CD4-positive, CD25-positive, alpha-beta regulatory T cell (primary cell): Measurements from ENCODE around the gene PSMC6. TPM values are rescaled to one million over a fixed set of nuclear protein-coding genes. Genes with fewer than 3 reads are reported as not detected.

Experiments used
- ATAC-seq, 2 donors: fragments of 150-1000 bp; cut with Tn5 transposase; one replicate each; pipeline ENCODE4 v1.10.0; 2021; ENCODE audit warnings: low read depth in 2 of 2, moderate number of reproducible peaks in 2 of 2, moderate library complexity in 1 of 2
- DNase-seq, 3 donors: peaks; one replicate each; pipeline versions ENCODE4 v3.0.0 to v3.0.0-alpha.2; 2012 to 2022; ENCODE audit warnings: mixed read lengths in 1 of 3
- H3K27ac ChIP-seq: one replicate; pipeline ENCODE4 v1.7.0; 2013; ENCODE audit warnings: mild to moderate bottlenecking, low read length; ENCODE audit not compliant: insufficient read depth, poor library complexity, severe bottlenecking
- H3K27me3 ChIP-seq: one replicate; pipeline ENCODE4 v1.7.0; 2013; ENCODE audit warnings: low read length; ENCODE audit not compliant: control insufficient read depth, insufficient read depth
- H3K36me3 ChIP-seq: one replicate; pipeline ENCODE4 v1.7.0; 2013; ENCODE audit warnings: mild to moderate bottlenecking, low read length, moderate library complexity; ENCODE audit not compliant: control insufficient read depth, insufficient read depth
- H3K4me1 ChIP-seq: 2 replicates; pipeline ENCODE4 v1.7.0; 2013; ENCODE audit warnings: mild to moderate bottlenecking, low read length; ENCODE audit not compliant: insufficient read depth, control insufficient read depth, poor library complexity, severe bottlenecking
- H3K4me3 ChIP-seq: one replicate; pipeline ENCODE4 v1.7.0; 2013; ENCODE audit warnings: low read depth, mild to moderate bottlenecking, low read length, moderate library complexity
- H3K9me3 ChIP-seq, 2 experiments: 1 replicate in 1 of 2; 2 replicates in 1 of 2; pipeline ENCODE4 v1.7.0; 2013; ENCODE audit warnings: low read length in 2 of 2, mild to moderate bottlenecking in 1 of 2, moderate library complexity in 1 of 2; ENCODE audit not compliant: control insufficient read depth in 2 of 2
- H3K27ac Mint-ChIP-seq, 3 donors: one replicate each; pipeline ENCODE4 v1.8.0; 2020 to 2022; ENCODE audit warnings: mild to moderate bottlenecking in 3 of 3, mixed read lengths in 3 of 3, moderate library complexity in 2 of 3
- H3K27me3 Mint-ChIP-seq: one replicate; pipeline ENCODE4 v1.8.0; 2022; ENCODE audit warnings: mild to moderate bottlenecking, mixed read lengths
- H3K36me3 Mint-ChIP-seq: one replicate; pipeline ENCODE4 v1.8.0; 2020; ENCODE audit warnings: mixed read lengths
- H3K4me1 Mint-ChIP-seq, 4 donors: one replicate each; pipeline ENCODE4 v1.8.0; 2020 to 2022; ENCODE audit warnings: mixed read lengths in 4 of 4, mild to moderate bottlenecking in 1 of 4
- H3K4me3 Mint-ChIP-seq, 4 donors: one replicate each; pipeline ENCODE4 v1.8.0; 2020 to 2022; ENCODE audit warnings: mild to moderate bottlenecking in 4 of 4, mixed read lengths in 4 of 4, moderate library complexity in 3 of 4
- H3K9me3 Mint-ChIP-seq, 7 donors: one replicate each; pipeline ENCODE4 v1.8.0; 2020 to 2022; ENCODE audit warnings: mixed read lengths in 7 of 7, mild to moderate bottlenecking in 3 of 7, moderate library complexity in 2 of 7
- polyA plus RNA-seq, 4 donors: library from polyadenylated mRNA; unstranded; fragments of 300-500 nt; fragmentation: Illumina TruSeq; gene quantifications; one replicate each; pipeline ENCODE4 v1.2.3, GENCODE V29; 2021
- total RNA-seq: library from RNA; stranded (reverse); gene quantifications from one replicate; pipeline ENCODE4 v1.2.3, GENCODE V29; 2022

Gene PSMC6
- 110 TPM for total RNA-seq
- 10 to 100 TPM; 69.7 to 83.0 (median 75.7) TPM for polyA plus RNA-seq

GRCh38 chr14:52706724-52707706, at the start of gene PSMC6:
PSMC6 (plus strand) TSS chr14:52707200; CDS start chr14:52707220, 20 bp downstream.
- Histone ChIP-seq H3K4me1 (peaks cover 25% of the 10 kb centered on the region), H3K4me3 (peak within 1 kb of the TSS; percentile 92), H3K9me3 (no peaks in the 10 kb centered on the region), H3K27ac (peak within 1 kb of the TSS; percentile 90), H3K36me3 (peaks cover 35% of the 10 kb centered on the region), H3K27me3 (no peaks in the 10 kb centered on the region)
- H3K27me3 Mint-ChIP-seq = peaks cover 5% of the 10 kb centered on the region
- peak within 1 kb of the TSS; percentile 94 to 97 (median 95) for H3K27ac Mint-ChIP-seq
- no peaks in the 10 kb centered on the region for H3K9me3 Mint-ChIP-seq
- ATAC-seq = peak; percentile 97 to 99
- peak; percentile 90 to 95 (median 92) for DNase-seq
- peak within 1 kb of the TSS; percentile 92 to 100 (median 96) for H3K4me3 Mint-ChIP-seq
- peaks cover 29 to 59% (median 46%) of the 10 kb centered on the region in 4 donors for H3K4me1 Mint-ChIP-seq
- H3K36me3 Mint-ChIP-seq = peaks cover 26% of the 10 kb centered on the region

- peaks cover 23% of the 10 kb centered on the region for H3K36me3 Mint-ChIP-seq
- Histone ChIP-seq H3K27ac (no peak overlapping the region), H3K4me1 (no peaks in the 10 kb centered on the region)
These were observed 46.7 kb upstream of the PSMC6 start for GRCh38 chr14:52660325-52660724.

DNA sequence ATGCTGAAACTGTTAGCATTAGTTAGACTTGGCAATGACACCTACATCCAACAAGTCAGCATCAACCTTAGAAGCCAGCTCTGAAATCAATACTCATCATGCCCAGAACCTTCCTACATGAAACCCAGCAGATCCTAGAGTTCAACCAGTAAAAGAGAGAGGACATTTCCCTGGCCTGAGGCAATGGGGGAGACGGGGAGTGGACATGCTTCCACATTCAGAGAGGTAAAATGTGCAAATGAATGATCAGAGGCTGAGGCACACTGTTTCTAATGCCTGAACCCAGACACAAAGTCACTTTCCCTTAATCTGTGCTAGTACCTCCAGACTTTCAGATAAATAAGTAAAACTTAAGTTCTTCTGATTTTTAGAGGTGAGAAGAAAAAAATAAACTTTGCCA, 46.2 kb upstream of the PSMC6 start:
- H3K27ac Mint-ChIP-seq = no peak overlapping the region
- peaks cover 5 to 17% (median 7%) of the 10 kb centered on the region in 4 donors for H3K4me1 Mint-ChIP-seq
- peaks cover 25% of the 10 kb centered on the region for H3K36me3 Mint-ChIP-seq
- H3K4me3 Mint-ChIP-seq = no peak overlapping the region
- H3K9me3 Mint-ChIP-seq = no peaks in the 10 kb centered on the region
- H3K27me3 ChIP-seq = no peaks in the 10 kb centered on the region
- ATAC-seq = no peak
- H3K27me3 Mint-ChIP-seq = no peaks in the 10 kb centered on the region
- H3K9me3 ChIP-seq = no peaks in the 10 kb centered on the region
- DNase-seq = no peak
- peaks cover 46% of the 10 kb centered on the region for H3K36me3 ChIP-seq
- no peaks in the 10 kb centered on the region for H3K4me1 ChIP-seq
- no peak overlapping the region for H3K4me3 ChIP-seq
- no peak overlapping the region for H3K27ac ChIP-seq

More at GRCh38 chr14:52660325-52660724, 46.7 kb upstream of the PSMC6 start:
- no peak overlapping the region for H3K4me3 Mint-ChIP-seq
- DNase-seq (no peak), ATAC-seq (no peak)
- H3K4me1 Mint-ChIP-seq = peaks cover 2 to 17% (median 5%) of the 10 kb centered on the region in 4 donors
- H3K9me3 ChIP-seq = no peaks in the 10 kb centered on the region
- H3K27me3 ChIP-seq = no peaks in the 10 kb centered on the region
- no peaks in the 10 kb centered on the region for H3K9me3 Mint-ChIP-seq
- no peak overlapping the region for H3K27ac Mint-ChIP-seq
- peaks cover 46% of the 10 kb centered on the region for H3K36me3 ChIP-seq
- H3K4me3 ChIP-seq = no peak overlapping the region
- H3K27me3 Mint-ChIP-seq = no peaks in the 10 kb centered on the region

GRCh38 chr14:52661314-52661713, 45.7 kb upstream of the PSMC6 start:
- Mint-ChIP-seq H3K36me3 (peaks cover 27% of the 10 kb centered on the region), H3K27me3 (no peaks in the 10 kb centered on the region), H3K9me3 (no peaks in the 10 kb centered on the region), H3K4me1 (peaks cover 5 to 17% (median 7%) of the 10 kb centered on the region in 4 donors), H3K27ac (no peak overlapping the region), H3K4me3 (no peak overlapping the region)
- Histone ChIP-seq H3K36me3 (peaks cover 50% of the 10 kb centered on the region), H3K27ac (no peak overlapping the region), H3K27me3 (no peaks in the 10 kb centered on the region), H3K4me3 (no peak overlapping the region), H3K9me3 (no peaks in the 10 kb centered on the region), H3K4me1 (no peaks in the 10 kb centered on the region)
- DNase-seq (no peak), ATAC-seq (no peak)

DNA sequence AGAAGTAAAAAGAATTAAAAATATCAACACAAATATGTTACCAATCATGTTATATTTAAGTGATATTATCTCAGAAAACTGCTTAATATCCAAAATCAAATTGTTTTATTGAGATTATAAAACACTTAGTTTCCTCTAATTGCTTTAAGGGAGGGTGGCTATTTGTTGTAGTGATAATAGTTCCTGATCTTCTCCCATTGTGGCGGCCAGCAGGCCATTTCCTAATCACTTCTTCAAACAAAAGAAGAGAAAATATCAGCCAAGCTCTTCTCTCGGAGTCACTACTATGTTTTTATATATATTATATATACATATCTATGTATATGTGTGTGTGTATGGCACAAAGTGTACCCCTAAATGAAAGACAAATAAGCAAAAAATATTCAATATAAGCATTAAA, 43.1 kb upstream of the PSMC6 start:
- H3K36me3 ChIP-seq = peaks cover 44% of the 10 kb centered on the region
- H3K27ac Mint-ChIP-seq = no peak overlapping the region

DNA sequence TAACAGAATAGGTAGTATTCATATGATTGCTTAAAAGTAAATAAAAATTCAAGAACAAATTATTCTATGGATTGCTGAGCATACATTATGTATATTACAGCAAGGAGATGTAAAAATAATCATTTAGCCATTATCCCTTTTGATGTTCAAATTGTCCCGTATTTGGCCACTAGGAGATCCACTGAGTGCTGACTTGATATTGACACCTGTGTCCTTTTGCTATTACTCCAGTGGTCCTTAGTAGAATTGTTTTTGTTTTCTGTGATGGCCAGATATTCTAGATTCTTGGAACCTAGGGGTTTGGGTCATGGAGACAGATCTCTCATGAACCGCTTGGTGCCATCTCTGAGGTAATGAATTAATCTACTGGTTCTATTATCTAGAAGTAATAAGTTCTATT, 28.4 kb upstream of the PSMC6 start:
- H3K9me3 Mint-ChIP-seq = no peaks in the 10 kb centered on the region
- no peak overlapping the region for H3K4me3 Mint-ChIP-seq
- H3K27me3 ChIP-seq = no peaks in the 10 kb centered on the region
- H3K27ac Mint-ChIP-seq = no peak overlapping the region
- H3K36me3 ChIP-seq = peaks cover 65% of the 10 kb centered on the region
- ATAC-seq (peak; percentile 31 to 44), DNase-seq (peak in 2 of 3 donors; percentile 38 to 54)
- H3K9me3 ChIP-seq = no peaks in the 10 kb centered on the region
- peaks cover 21% of the 10 kb centered on the region for H3K36me3 Mint-ChIP-seq
- H3K27ac ChIP-seq = no peak overlapping the region
- H3K4me1 Mint-ChIP-seq = peaks cover 0 to 21% (median 9%) of the 10 kb centered on the region in 4 donors
- H3K4me1 ChIP-seq = no peaks in the 10 kb centered on the region
- H3K27me3 Mint-ChIP-seq = no peaks in the 10 kb centered on the region
- H3K4me3 ChIP-seq = no peak overlapping the region

More for the DNA sequence above, 43.1 kb upstream of the PSMC6 start:
- Histone ChIP-seq H3K4me1 (no peaks in the 10 kb centered on the region), H3K9me3 (no peaks in the 10 kb centered on the region), H3K27me3 (no peaks in the 10 kb centered on the region), H3K27ac (no peak overlapping the region), H3K4me3 (no peak overlapping the region)
- H3K36me3 Mint-ChIP-seq = peaks cover 24% of the 10 kb centered on the region
- no peak for ATAC-seq
- no peaks in the 10 kb centered on the region for H3K27me3 Mint-ChIP-seq
- no peaks in the 10 kb centered on the region for H3K9me3 Mint-ChIP-seq
- no peak overlapping the region for H3K4me3 Mint-ChIP-seq
- no peak for DNase-seq
- H3K4me1 Mint-ChIP-seq = peaks cover 5 to 17% (median 9%) of the 10 kb centered on the region in 4 donors

DNA sequence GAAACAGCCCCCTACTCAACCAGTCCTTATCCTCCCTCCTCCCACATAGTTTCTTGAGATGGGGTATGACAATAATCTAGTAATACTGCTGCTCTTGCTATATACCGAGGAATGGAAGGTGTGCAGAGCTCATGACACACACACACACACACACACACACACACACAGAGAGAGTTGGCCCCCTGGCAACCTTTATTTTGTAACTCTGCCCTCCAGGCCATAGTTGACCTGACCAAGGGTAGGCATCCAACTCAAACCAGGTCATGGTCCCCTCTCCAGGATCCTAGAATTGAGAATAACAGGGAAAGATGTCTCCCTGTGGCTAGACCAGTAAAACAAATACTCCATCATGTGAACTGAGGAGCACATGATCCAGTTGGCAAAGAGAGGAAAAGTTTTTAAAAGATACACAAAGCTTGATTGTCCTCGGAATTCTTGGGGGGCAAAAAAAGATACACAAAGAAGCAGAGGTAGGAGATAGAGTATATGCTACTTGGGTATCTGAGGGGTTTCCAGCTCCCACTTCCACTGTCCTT, 22.9 kb upstream of the PSMC6 start:
- Mint-ChIP-seq H3K27ac (peak overlapping the region; percentile 55 to 86 (median 63)), H3K4me1 (peaks cover 39 to 69% (median 49%) of the 10 kb centered on the region in 4 donors), H3K4me3 (peak overlapping the region in 2 of 4 donors; percentile 35 to 39), H3K36me3 (peaks cover 1% of the 10 kb centered on the region), H3K9me3 (no peaks in the 10 kb centered on the region), H3K27me3 (no peaks in the 10 kb centered on the region)
- Histone ChIP-seq H3K4me3 (no peak overlapping the region), H3K9me3 (no peaks in the 10 kb centered on the region), H3K27me3 (no peaks in the 10 kb centered on the region), H3K27ac (peak overlapping the region; percentile 7), H3K4me1 (peaks cover 23% of the 10 kb centered on the region), H3K36me3 (peaks cover 21% of the 10 kb centered on the region)
- DNase-seq (no peak), ATAC-seq (no peak)
